GM21515 (cell line): Measurements from ENCODE around the gene CASD1.
A peak's percentile ranks its signal among the peaks of the same experiment; 100 is the strongest.

Experiments
- ATAC-seq: cut with Tn5 transposase; IDR thresholded peaks from one replicate; pipeline ENCODE4 v1.9.1; 2021; ENCODE audit not compliant: unreplicated experiment

CASD1 gene

GRCh38 chr7:94579470-94579869 lies 69.9 kb downstream of the CASD1 start:
- ATAC-seq = no peak

DNA sequence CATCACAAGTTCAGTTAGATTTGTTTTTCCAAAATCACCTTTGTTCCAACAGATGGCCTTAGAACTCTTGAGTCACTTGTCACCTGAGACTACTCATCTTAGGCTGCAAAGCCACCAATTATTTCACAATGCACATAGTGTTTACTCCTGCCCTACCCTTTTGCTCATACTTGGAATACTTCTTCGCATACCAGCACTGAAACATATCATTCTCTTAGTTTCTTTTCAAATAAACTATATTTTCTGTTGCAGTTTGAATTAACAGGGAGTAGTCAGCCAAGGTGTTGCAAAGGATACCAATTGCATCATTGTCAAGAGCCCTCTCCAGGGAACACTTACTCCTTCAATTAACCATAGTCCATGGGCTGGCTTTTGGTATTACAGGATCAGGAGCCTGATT lies 71.0 kb downstream of the CASD1 start:
- ATAC-seq = no peak

DNA sequence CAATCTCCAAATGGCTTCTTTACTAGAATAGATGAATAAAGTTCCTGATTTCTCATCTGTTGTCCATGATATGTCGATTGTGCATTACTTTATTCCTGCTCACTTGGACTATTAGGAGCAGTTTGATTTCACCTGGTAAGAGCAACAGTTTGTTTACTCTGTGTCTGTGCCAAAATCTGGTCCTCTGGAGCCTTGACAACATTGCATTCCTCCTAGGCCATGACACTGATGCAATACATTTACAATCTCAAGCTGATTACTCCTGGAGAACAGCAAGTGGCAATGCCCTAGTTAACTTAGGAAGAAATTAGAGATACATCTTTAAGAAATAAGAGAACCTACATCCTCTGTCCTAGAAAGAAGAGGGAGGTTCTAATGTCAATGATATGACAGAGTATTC lies 74.5 kb downstream of the CASD1 start:
- no peak for ATAC-seq

GRCh38 chr7:94588075-94588474 lies 78.5 kb downstream of the CASD1 start:
- no peak for ATAC-seq

GRCh38 chr7:94590526-94591162 lies 81.0 kb downstream of the CASD1 start:
- ATAC-seq = no peak

GRCh38 chr7:94591176-94591575 lies 81.6 kb downstream of the CASD1 start:
- peak; percentile 66 for ATAC-seq

DNA sequence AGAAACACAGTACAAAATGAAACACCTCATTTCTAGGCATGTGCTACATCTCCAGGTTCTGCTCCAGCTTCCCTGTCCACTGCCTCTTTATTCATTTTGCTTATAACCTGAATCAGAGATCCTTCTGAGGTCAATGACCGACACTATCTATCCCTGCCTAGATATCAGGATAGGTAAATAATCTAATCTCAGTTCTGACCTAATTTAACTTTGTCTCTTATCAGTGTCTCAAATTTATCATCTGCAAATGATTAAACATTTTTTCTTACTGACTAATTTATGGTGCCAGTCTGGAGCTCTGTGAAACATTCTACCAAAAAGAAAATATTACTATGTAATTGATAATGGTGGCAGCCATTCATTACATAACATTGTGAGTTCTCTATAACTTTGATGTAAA lies 85.3 kb downstream of the CASD1 start:
- ATAC-seq = no peak

DNA sequence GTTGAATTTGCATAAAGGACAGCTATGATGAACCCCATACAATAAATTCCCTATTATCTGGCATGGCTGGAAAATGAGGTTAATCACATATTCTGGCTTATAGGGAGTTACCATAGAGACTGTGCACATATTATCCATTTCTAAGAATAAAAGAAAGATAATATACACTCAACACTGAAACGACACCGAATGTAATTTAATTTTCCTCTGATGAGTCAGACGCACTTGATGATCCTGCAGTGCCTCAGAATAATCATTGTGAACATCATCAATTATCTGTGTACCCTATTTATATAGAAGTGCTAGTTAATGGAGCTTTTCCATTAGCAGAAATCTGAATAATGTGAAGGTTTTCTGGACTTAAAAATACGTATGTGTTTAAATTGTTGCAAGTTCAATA lies 86.1 kb downstream of the CASD1 start:
- no peak for ATAC-seq

- ATAC-seq = no peak
Observed at GRCh38 chr7:94600267-94600666, 90.7 kb downstream of the CASD1 start.

- no peak for ATAC-seq
Observed at GRCh38 chr7:94602181-94602580, 92.6 kb downstream of the CASD1 start.

GRCh38 chr7:94605031-94605430 lies 95.4 kb downstream of the CASD1 start:
- ATAC-seq = no peak
